DOHH2 (cell line): ENCODE data around the gene GPC6.

Source experiments
- H3F3A ChIP-seq: fragments of 200-600 bp; sonication (generic), shearing (Covaris generic); 2 replicates; pipeline ENCODE4 v1.6.0; 2016; ENCODE audit warnings: antibody characterized with exemption, mild to moderate bottlenecking; ENCODE audit not compliant: control insufficient read depth, insufficient read depth
- H3K27ac ChIP-seq: fragments of 200-600 bp; sonication (generic); 2 replicates; pipeline ENCODE4 v1.5.1; 2014; ENCODE audit warnings: low read depth, mild to moderate bottlenecking, low read length, moderate library complexity
- H3K27me3 ChIP-seq: fragments of 200-600 bp; sonication (generic); 2 replicates; pipeline ENCODE4 v1.6.1; 2014; ENCODE audit warnings: mild to moderate bottlenecking, low read length, mixed read lengths; ENCODE audit not compliant: control insufficient read depth
- H3K36me3 ChIP-seq: fragments of 200-600 bp; sonication (generic); 2 replicates; pipeline ENCODE4 v1.6.1; 2014; ENCODE audit warnings: mild to moderate bottlenecking, low read length, moderate library complexity, mixed read lengths; ENCODE audit not compliant: control insufficient read depth
- H3K4me1 ChIP-seq: fragments of 200-600 bp; sonication (generic); 2 replicates; pipeline ENCODE4 v1.6.1; 2014; ENCODE audit warnings: mild to moderate bottlenecking, low read length, mixed read lengths; ENCODE audit not compliant: control insufficient read depth
- H3K4me2 ChIP-seq: fragments of 200-600 bp; sonication (generic); 2 replicates; pipeline ENCODE4 v1.6.0; 2014; ENCODE audit warnings: mild to moderate bottlenecking, low read length, moderate library complexity
- H3K4me3 ChIP-seq: fragments of 200-600 bp; sonication (generic); 2 replicates; pipeline ENCODE4 v1.5.1; 2014; ENCODE audit warnings: mild to moderate bottlenecking, low read length, mixed read lengths
- H3K79me2 ChIP-seq: fragments of 200-600 bp; sonication (generic); 2 replicates; pipeline ENCODE4 v1.6.1; 2014; ENCODE audit warnings: mild to moderate bottlenecking, low read length, mixed read lengths; ENCODE audit not compliant: control insufficient read depth
- H3K9me2 ChIP-seq: fragments of 200-600 bp; sonication (generic); replicated peaks from 2 replicates; pipeline ENCODE4 v1.6.1; 2014; ENCODE audit warnings: mild to moderate bottlenecking, low read length, mixed read lengths; ENCODE audit not compliant: control insufficient read depth
- H3K9me3 ChIP-seq: fragments of 200-600 bp; sonication (generic); 2 replicates; pipeline ENCODE4 v1.6.1; 2014; ENCODE audit warnings: antibody characterized with exemption, low read length, mixed read lengths; ENCODE audit not compliant: control insufficient read depth, insufficient read depth
- H4K20me1 ChIP-seq: fragments of 200-600 bp; sonication (generic); 2 replicates; pipeline ENCODE4 v1.6.0; 2014; ENCODE audit warnings: low read depth, mild to moderate bottlenecking, antibody characterized with exemption, low read length, moderate library complexity; ENCODE audit not compliant: control insufficient read depth, insufficient read depth
- CTCF ChIP-seq: fragments of 200-600 bp; sonication (generic); IDR thresholded peaks from one replicate; pipeline ENCODE4 v1.5.1; 2014; ENCODE audit warnings: antibody characterized with exemption, mild to moderate bottlenecking, low read depth, low read length; ENCODE audit not compliant: poor library complexity, severe bottlenecking
- EZH2phosphoT487 ChIP-seq: fragments of 200-600 bp; sonication (generic); IDR thresholded peaks from 2 replicates; pipeline ENCODE4 v1.6.1; 2017; ENCODE audit warnings: borderline replicate concordance, mild to moderate bottlenecking, antibody characterized with exemption, low read length, moderate library complexity, mixed read lengths

Gene GPC6

GRCh38 chr13:93416736-93417355, 190.2 kb downstream of the GPC6 start:
- Histone ChIP-seq H3K36me3 (no peaks in the 10 kb centered on the region), H4K20me1 (no peaks in the 10 kb centered on the region), H3K79me2 (no peaks in the 10 kb centered on the region), H3K9me3 (no peaks in the 10 kb centered on the region; the same call in 1 of the 2 replicates), H3K27me3 (no peaks in the 10 kb centered on the region), H3K4me1 (no peaks in the 10 kb centered on the region), H3K4me3 (no peak overlapping the region), H3K27ac (no peak overlapping the region), H3K9me2 (no peaks in the 10 kb centered on the region), H3K4me2 (no peak overlapping the region), H3F3A (no peaks in the 10 kb centered on the region; the same call in 1 of the 2 replicates)
- TF ChIP-seq CTCF (no peak), EZH2phosphoT487 (no peak)

- H3K4me1 ChIP-seq, result no peaks in the 10 kb centered on the region
- no peak overlapping the region for H3K27ac ChIP-seq
- no peaks in the 10 kb centered on the region for H3K36me3 ChIP-seq
- H3K9me2 ChIP-seq, result no peaks in the 10 kb centered on the region
- TF ChIP-seq CTCF (no peak), EZH2phosphoT487 (no peak)
- H3K9me3 ChIP-seq, result no peaks in the 10 kb centered on the region; the same call in 1 of the 2 replicates
- no peak overlapping the region for H3K4me3 ChIP-seq
- H3K27me3 ChIP-seq, result no peaks in the 10 kb centered on the region
- no peaks in the 10 kb centered on the region; the same call in 1 of the 2 replicates for H3F3A ChIP-seq
- no peak overlapping the region for H3K4me2 ChIP-seq
- H4K20me1 ChIP-seq, result no peaks in the 10 kb centered on the region
- no peaks in the 10 kb centered on the region for H3K79me2 ChIP-seq
Measured at GRCh38 chr13:93418398-93418797, 191.8 kb downstream of the GPC6 start.

- no peaks in the 10 kb centered on the region for H3K9me3 ChIP-seq
- H4K20me1 ChIP-seq, result no peaks in the 10 kb centered on the region
- H3K4me3 ChIP-seq, result no peak overlapping the region
- H3K36me3 ChIP-seq, result no peaks in the 10 kb centered on the region
- no peaks in the 10 kb centered on the region; the same call in 1 of the 2 replicates for H3F3A ChIP-seq
- H3K27ac ChIP-seq, result no peak overlapping the region
- H3K79me2 ChIP-seq, result no peaks in the 10 kb centered on the region
- TF ChIP-seq CTCF, result no peak
- no peak for TF ChIP-seq EZH2phosphoT487
- no peaks in the 10 kb centered on the region for H3K27me3 ChIP-seq
- no peaks in the 10 kb centered on the region for H3K9me2 ChIP-seq
- H3K4me2 ChIP-seq, result no peak overlapping the region
- H3K4me1 ChIP-seq, result no peaks in the 10 kb centered on the region
Measured at GRCh38 chr13:93420206-93420605, 193.6 kb downstream of the GPC6 start.
